ENCODE measurements around the gene CLEC2D. TPM values are rescaled to one million over a fixed set of nuclear protein-coding genes. Genes with fewer than 3 reads are reported as not detected.
A peak's percentile ranks its signal among the peaks of the same experiment; 100 is the strongest.

The CLEC2D gene
- total RNA-seq, 1 experiment from 2014 or later, result 2.9 TPM

- Histone ChIP-seq H3K9ac (ENCODE audit: low read length) (no peak overlapping the region), H3K36me3 (ENCODE audit: low read depth, low read length) (no peaks in the 10 kb centered on the region), H3K4me2 (ENCODE audit: low read length) (no peak overlapping the region), H4K20me1 (ENCODE audit: low read length) (no peaks in the 10 kb centered on the region), H3K9me3 (ENCODE audit: low read length) (no peaks in the 10 kb centered on the region), H3K79me2 (ENCODE audit: low read length) (no peaks in the 10 kb centered on the region), H3F3A (ENCODE audit: low read length, unreplicated experiment) (no peaks in the 10 kb centered on the region), H3K27ac (ENCODE audit: low read length) (no peak overlapping the region), H3K4me1 (ENCODE audit: insufficient read depth, low read length) (peaks cover 8% of the 10 kb centered on the region; the same call in 1 of the 2 replicates), H3K9me2 (replicated peaks; ENCODE audit: low read length) (no peaks in the 10 kb centered on the region), H2AFZ (ENCODE audit: low read length) (no peak overlapping the region), H3K4me3 (ENCODE audit: low read length) (no peak overlapping the region), H3K27me3 (ENCODE audit: low read length) (no peaks in the 10 kb centered on the region)
- BruUV-seq (replicated peaks), result no TSS peak
- ATAC-seq (peak; percentile 46), DNase-seq (peak; percentile 77)
- TF ChIP-seq CTCF (conservative IDR thresholded peaks at IDR 0.05; ENCODE audit: low read depth, low read length) (peak; percentile 84), EZH2 (IDR thresholded peaks at IDR 0.05; ENCODE audit: low read length, unreplicated experiment) (no peak)
- intact Hi-C loops (cut with micrococcal nuclease), result loop anchor here (1.0 to 2.0 kb wide), 3 partner anchors 15 to 163 kb away; no protein-coding TSS in a partner anchor
- CTCF ChIA-PET, result no interaction called here
- POLR2A ChIA-PET (ENCODE audit: unreplicated experiment), result no interaction called here
Measured at GRCh38 chr12:9634177-9634803, 35.2 kb upstream of the CLEC2D start.

- Histone ChIP-seq H3K79me2 (ENCODE audit: low read length) (no peaks in the 10 kb centered on the region), H3K4me3 (ENCODE audit: low read length) (no peak overlapping the region), H3K4me2 (ENCODE audit: low read length) (no peak overlapping the region), H2AFZ (ENCODE audit: low read length) (no peak overlapping the region), H3K4me1 (ENCODE audit: insufficient read depth, low read length) (peaks cover 8% of the 10 kb centered on the region; the same call in 1 of the 2 replicates), H3K27ac (ENCODE audit: low read length) (no peak overlapping the region), H4K20me1 (ENCODE audit: low read length) (no peaks in the 10 kb centered on the region), H3K9ac (ENCODE audit: low read length) (no peak overlapping the region), H3F3A (ENCODE audit: low read length, unreplicated experiment) (no peaks in the 10 kb centered on the region), H3K9me3 (ENCODE audit: low read length) (no peaks in the 10 kb centered on the region), H3K27me3 (ENCODE audit: low read length) (no peaks in the 10 kb centered on the region), H3K9me2 (replicated peaks; ENCODE audit: low read length) (no peaks in the 10 kb centered on the region), H3K36me3 (ENCODE audit: low read depth, low read length) (no peaks in the 10 kb centered on the region)
- DNase-seq, result no peak
- intact Hi-C loops (cut with micrococcal nuclease), result loop anchor here (1.0 to 2.0 kb wide), 3 partner anchors 14 to 162 kb away; no protein-coding TSS in a partner anchor
- BruUV-seq (replicated peaks), result no TSS peak
- ChIA-PET CTCF (no interaction called here), POLR2A (ENCODE audit: unreplicated experiment) (no interaction called here)
- TF ChIP-seq EZH2 (IDR thresholded peaks at IDR 0.05; ENCODE audit: low read length, unreplicated experiment) (no peak), CTCF (conservative IDR thresholded peaks at IDR 0.05; ENCODE audit: low read depth, low read length) (no peak), EZH2phosphoT487 (IDR thresholded peaks at IDR 0.05; ENCODE audit: borderline replicate concordance, low read length) (no peak)
- ATAC-seq, result no peak
Measured at GRCh38 chr12:9634969-9635754, 34.4 kb upstream of the CLEC2D start.
